OCI-LY3 (cell line): ENCODE results near the gene ANKRD63.
A peak's percentile ranks its signal among the peaks of the same experiment; 100 is the strongest.

Source experiments
- H2AFZ ChIP-seq: fragments of 200-600, 300-600 bp; shearing (Covaris generic); 2 replicates; pipeline ENCODE4 v1.6.0; 2014; ENCODE audit warnings: antibody characterized with exemption, low read depth, low read length
- H3K27ac ChIP-seq: fragments of 200-600, 300-600 bp; sonication (generic); 2 replicates; pipeline ENCODE4 v1.5.1; 2014; ENCODE audit warnings: mild to moderate bottlenecking, low read length, moderate library complexity, mixed read lengths
- H3K27me3 ChIP-seq: fragments of 200-600, 300-600 bp; sonication (generic); 2 replicates; pipeline ENCODE4 v1.6.1; 2014; ENCODE audit warnings: low read depth, low read length, mixed read lengths
- H3K36me3 ChIP-seq: fragments of 200-600, 300-600 bp; sonication (generic); replicated peaks from 2 replicates; pipeline ENCODE3; 2014; ENCODE audit warnings: low read depth, low read length, mixed read lengths
- H3K4me1 ChIP-seq: fragments of 300-600, 200-600 bp; sonication (generic); 2 replicates; pipeline ENCODE4 v1.6.1; 2014; ENCODE audit warnings: low read length, mixed read lengths
- H3K4me2 ChIP-seq: fragments of 200-600, 300-600 bp; sonication (generic); 2 replicates; pipeline ENCODE4 v1.6.1; 2014; ENCODE audit warnings: low read length, mixed read lengths
- H3K4me3 ChIP-seq: fragments of 300-600, 200-600 bp; sonication (generic); 2 replicates; pipeline ENCODE4 v1.5.1; 2014; ENCODE audit warnings: antibody characterized with exemption, mild to moderate bottlenecking, low read length, moderate library complexity
- H3K79me2 ChIP-seq: fragments of 300-600, 200-600 bp; shearing (Covaris generic); 2 replicates; pipeline ENCODE4 v1.6.1; 2014; ENCODE audit warnings: mild to moderate bottlenecking, low read length, mixed read lengths
- H3K9ac ChIP-seq: fragments of 300-600, 200-600 bp; shearing (Covaris generic); 2 replicates; pipeline ENCODE4 v1.6.0; 2014; ENCODE audit warnings: mild to moderate bottlenecking, low read length, moderate library complexity
- H3K9me3 ChIP-seq: fragments of 200-600, 300-600 bp; shearing (Covaris generic); 2 replicates; pipeline ENCODE4 v1.6.1; 2014; ENCODE audit warnings: low read length, mixed read lengths; ENCODE audit not compliant: insufficient read depth
- H4K20me1 ChIP-seq: fragments of 200-600, 300-600 bp; sonication (generic); 2 replicates; pipeline ENCODE4 v1.6.1; 2016; ENCODE audit warnings: low read length, mixed read lengths; ENCODE audit not compliant: insufficient read depth
- CTCF ChIP-seq: fragments of 200-600, 300-600 bp; sonication (generic); IDR thresholded peaks from 2 replicates; pipeline ENCODE4 v1.5.1; 2014; ENCODE audit warnings: antibody characterized with exemption, low read length, low read depth
- EZH2phosphoT487 ChIP-seq: fragments of 200-600 bp; shearing (Covaris generic); IDR thresholded peaks from 2 replicates; pipeline ENCODE4 v1.6.1; 2018; ENCODE audit warnings: antibody characterized with exemption, mixed run types, low read depth

ANKRD63 gene

DNA sequence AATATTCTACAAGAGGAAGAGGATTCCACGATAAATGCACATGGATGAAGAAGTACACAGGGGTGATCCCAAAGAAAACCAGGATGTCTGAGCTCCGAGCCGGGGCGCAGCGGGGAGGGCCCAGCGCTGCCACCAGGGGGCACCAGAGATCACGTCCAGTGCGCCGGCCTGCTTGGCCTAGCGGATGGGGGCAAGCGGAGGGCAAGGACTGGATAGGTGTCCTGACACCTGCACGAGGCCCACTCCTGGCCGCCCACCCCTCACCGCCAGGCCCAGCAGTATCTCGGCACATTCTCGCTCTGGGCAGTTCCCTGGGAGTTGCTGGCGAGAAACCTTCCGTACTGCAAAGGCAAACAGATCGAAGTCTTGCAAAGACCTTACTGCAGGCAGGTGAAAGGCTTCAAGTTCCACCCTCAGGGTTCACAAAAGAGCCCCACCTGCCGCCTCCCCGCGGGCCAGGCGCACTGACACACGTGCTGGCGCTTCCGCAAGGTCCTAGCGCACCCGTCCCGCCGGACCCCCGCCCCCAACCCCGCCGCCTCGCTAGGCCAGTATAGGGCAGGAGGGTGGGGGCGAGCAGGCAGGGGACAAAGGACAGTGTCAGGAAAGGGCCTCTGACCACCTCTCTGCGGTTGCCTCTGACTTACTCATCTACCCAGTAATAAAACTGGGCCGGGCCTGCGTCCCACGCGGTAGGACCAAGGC is 3.3 kb downstream of the ANKRD63 start:
- Histone ChIP-seq H3K4me1 (peaks cover 41% of the 10 kb centered on the region), H3K27ac (no peak overlapping the region), H3K4me3 (peak overlapping the region; percentile 9; the same call in 1 of the 2 replicates), H3K9me3 (no peaks in the 10 kb centered on the region), H3K36me3 (no peaks in the 10 kb centered on the region), H3K27me3 (peaks cover 17% of the 10 kb centered on the region), H3K9ac (no peak overlapping the region), H3K79me2 (no peaks in the 10 kb centered on the region), H3K4me2 (peak overlapping the region; percentile 85), H2AFZ (no peak overlapping the region), H4K20me1 (no peaks in the 10 kb centered on the region)
- TF ChIP-seq CTCF = peak; percentile 97
- TF ChIP-seq EZH2phosphoT487 = no peak

GRCh38 chr15:40278026-40278425 is 4.8 kb downstream of the ANKRD63 start:
- Histone ChIP-seq H3K4me2 (peak overlapping the region; percentile 85), H2AFZ (no peak overlapping the region), H3K79me2 (no peaks in the 10 kb centered on the region), H3K4me3 (peak overlapping the region; percentile 62), H4K20me1 (no peaks in the 10 kb centered on the region), H3K9ac (no peak overlapping the region), H3K36me3 (no peaks in the 10 kb centered on the region), H3K27ac (no peak overlapping the region), H3K4me1 (peaks cover 47% of the 10 kb centered on the region), H3K9me3 (no peaks in the 10 kb centered on the region), H3K27me3 (peaks cover 17% of the 10 kb centered on the region)
- TF ChIP-seq CTCF (no peak), EZH2phosphoT487 (no peak)

DNA sequence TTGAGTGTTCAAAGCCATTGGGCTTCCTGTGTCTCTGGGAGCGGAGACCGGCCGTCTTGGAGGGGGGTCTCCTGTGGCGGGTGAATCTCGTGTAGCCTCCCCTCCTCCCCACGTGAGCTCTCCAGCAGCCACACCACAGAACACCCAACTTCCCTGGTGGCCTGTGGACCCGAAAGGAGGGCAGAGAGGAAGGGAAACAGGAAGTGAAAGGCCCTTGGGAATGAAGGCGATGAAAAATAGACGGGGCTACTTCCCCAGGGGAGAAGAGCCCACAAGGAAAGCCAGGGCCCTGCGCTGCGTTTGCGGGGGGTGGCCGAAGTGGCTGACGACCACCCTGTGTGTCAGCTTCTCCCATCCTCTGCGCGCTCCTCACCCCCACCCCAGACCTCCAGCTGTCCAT is 5.4 kb downstream of the ANKRD63 start:
- no peaks in the 10 kb centered on the region for H3K79me2 ChIP-seq
- TF ChIP-seq EZH2phosphoT487 (no peak), CTCF (no peak)
- H3K9me3 ChIP-seq = no peaks in the 10 kb centered on the region
- peak overlapping the region; percentile 85 for H3K4me2 ChIP-seq
- no peak overlapping the region for H2AFZ ChIP-seq
- H3K36me3 ChIP-seq = no peaks in the 10 kb centered on the region
- H3K4me3 ChIP-seq = peak overlapping the region; percentile 62
- no peak overlapping the region for H3K27ac ChIP-seq
- H3K27me3 ChIP-seq = peaks cover 17% of the 10 kb centered on the region
- H4K20me1 ChIP-seq = no peaks in the 10 kb centered on the region
- H3K4me1 ChIP-seq = peaks cover 47% of the 10 kb centered on the region
- no peak overlapping the region for H3K9ac ChIP-seq

DNA sequence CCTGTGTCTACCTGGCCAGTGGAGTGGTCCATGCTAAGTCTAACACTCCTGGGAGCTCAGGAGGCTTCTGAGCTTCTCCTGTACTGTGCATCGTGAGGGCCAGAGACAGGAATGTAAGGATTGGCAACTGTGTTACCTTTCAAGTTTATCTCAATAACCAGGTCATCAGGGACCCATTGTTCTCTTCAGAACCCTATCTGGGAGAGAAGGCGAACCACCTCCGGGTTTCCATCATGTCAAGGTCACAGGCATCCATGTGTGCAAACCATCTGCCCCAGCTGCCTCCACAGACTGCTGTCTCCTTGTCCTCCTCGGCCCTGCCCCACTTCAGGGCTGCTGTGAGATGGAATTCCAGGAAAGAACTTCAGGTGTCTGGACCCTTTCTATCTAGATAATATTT is 5.9 kb downstream of the ANKRD63 start:
- TF ChIP-seq CTCF = no peak
- TF ChIP-seq EZH2phosphoT487 = no peak
- Histone ChIP-seq H3K4me2 (peak overlapping the region; percentile 85), H3K9ac (no peak overlapping the region)

More for the DNA sequence above, 5.9 kb downstream of the ANKRD63 start:
- no peaks in the 10 kb centered on the region for H3K36me3 ChIP-seq
- peak overlapping the region; percentile 62 for H3K4me3 ChIP-seq
- no peak overlapping the region for H3K27ac ChIP-seq
- no peaks in the 10 kb centered on the region for H4K20me1 ChIP-seq
- H3K9me3 ChIP-seq = no peaks in the 10 kb centered on the region
- peaks cover 47% of the 10 kb centered on the region for H3K4me1 ChIP-seq
- no peak overlapping the region for H2AFZ ChIP-seq
- no peaks in the 10 kb centered on the region for H3K79me2 ChIP-seq
- H3K27me3 ChIP-seq = peaks cover 17% of the 10 kb centered on the region
